ENCODE results near the gene SNRPA. TPM values are rescaled to one million over a fixed set of nuclear protein-coding genes. Genes with fewer than 3 reads are reported as not detected.

Gene SNRPA
- total and polyA plus RNA-seq, 2 of the 13 experiments (the other 11 are each of a cell fraction or from before 2014, with no cell fraction given), result 59.6 to 162 TPM

- TF ChIP-seq TFDP2 (CRISPR knock-in tag; IDR thresholded peaks at IDR 0.05) (peak; percentile 44), ZNF792 (CRISPR knock-in tag; IDR thresholded peaks at IDR 0.05) (no peak), MIER3 (CRISPR knock-in tag; IDR thresholded peaks at IDR 0.05; ENCODE audit: borderline replicate concordance) (no peak), IKZF1 (IDR thresholded peaks at IDR 0.05) (no peak), ZNF839 (CRISPR knock-in tag; IDR thresholded peaks at IDR 0.05; ENCODE audit: borderline replicate concordance) (no peak), ZNF234 (CRISPR knock-in tag; conservative IDR thresholded peaks at IDR 0.05) (no peak), GABPB1 (CRISPR knock-in tag; IDR thresholded peaks at IDR 0.05) (peak; percentile 95), PATZ1 (CRISPR knock-in tag; IDR thresholded peaks at IDR 0.05) (peak; percentile 46; the same call in 1 of the 2 replicates), SNAI1 (CRISPR knock-in tag; IDR thresholded peaks at IDR 0.05; ENCODE audit: borderline replicate concordance) (no peak), ARID4A (CRISPR knock-in tag; IDR thresholded peaks at IDR 0.05; ENCODE audit: borderline replicate concordance) (peak; percentile 79), SNRNP70 (IDR thresholded peaks at IDR 0.05; ENCODE audit: low read depth, low read length) (no peak), HMG20A (CRISPR knock-in tag; IDR thresholded peaks at IDR 0.05; ENCODE audit: borderline replicate concordance) (no peak), YEATS4 (CRISPR knock-in tag; IDR thresholded peaks at IDR 0.05; ENCODE audit: borderline replicate concordance) (0 out of 2 replicates have a peak, but pooled peaks have one; percentile 62), YEATS2 (CRISPR knock-in tag; IDR thresholded peaks at IDR 0.05; ENCODE audit: borderline replicate concordance) (no peak), IKZF5 (CRISPR knock-in tag; IDR thresholded peaks at IDR 0.05) (peak; percentile 19; the same call in 1 of the 2 replicates)
- TF ChIP-seq, protein P1, sequence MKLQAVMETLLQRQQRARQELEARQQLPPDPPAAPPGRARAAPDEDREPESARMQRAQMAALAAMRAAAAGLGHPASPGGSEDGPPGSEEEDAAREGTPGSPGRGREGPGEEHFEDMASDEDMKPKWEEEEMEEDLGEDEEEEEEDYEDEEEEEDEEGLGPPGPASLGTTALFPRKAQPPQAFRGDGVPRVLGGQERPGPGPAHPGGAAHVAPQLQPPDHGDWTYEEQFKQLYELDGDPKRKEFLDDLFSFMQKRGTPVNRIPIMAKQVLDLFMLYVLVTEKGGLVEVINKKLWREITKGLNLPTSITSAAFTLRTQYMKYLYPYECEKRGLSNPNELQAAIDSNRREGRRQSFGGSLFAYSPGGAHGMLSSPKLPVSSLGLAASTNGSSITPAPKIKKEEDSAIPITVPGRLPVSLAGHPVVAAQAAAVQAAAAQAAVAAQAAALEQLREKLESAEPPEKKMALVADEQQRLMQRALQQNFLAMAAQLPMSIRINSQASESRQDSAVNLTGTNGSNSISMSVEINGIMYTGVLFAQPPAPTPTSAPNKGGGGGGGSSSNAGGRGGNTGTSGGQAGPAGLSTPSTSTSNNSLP (IDR thresholded peaks at IDR 0.05; ENCODE audit: low read depth, low read length), result no peak
These were observed 34.3 kb upstream of the SNRPA start, which contains the start of the genes COQ8B and ITPKC (continued) for GRCh38 chr19:40716482-40717324.

Measured in HepG2 (cell line).